Stimulated activated effector memory CD8-positive, alpha-beta T cell treated with anti-CD3 and anti-CD28 coated beads, Interleukin-12 subunit alpha, Interleukin-12 subunit beta, amount 100 ng/mL, for 72 hours (primary cell): ENCODE measurements around the gene CDHR2.
"Not testable (repeated sequence)": the region's sequence is repeated elsewhere in the genome, so short reads cannot be mapped to it uniquely, and the experiment has no call there.

ENCODE experiments used
- ATAC-seq: fragments of 150-1000 bp; cut with Tn5 transposase; 2 replicates; pipeline ENCODE4 v1.10.0; 2021
- DNase-seq, 2 donors: peaks; one replicate each; pipeline ENCODE4 v3.0.0; 2021 to 2022; ENCODE audit warnings: low spot score in 2 of 2
- H3K27ac Mint-ChIP-seq: one replicate; pipeline ENCODE4 v1.8.0; 2022; ENCODE audit warnings: mild to moderate bottlenecking, mixed read lengths
- H3K36me3 Mint-ChIP-seq: one replicate; pipeline ENCODE4 v1.8.0; 2022; ENCODE audit warnings: mild to moderate bottlenecking, mixed read lengths
- H3K4me1 Mint-ChIP-seq: one replicate; pipeline ENCODE4 v1.8.0; 2022; ENCODE audit warnings: mixed read lengths
- H3K4me3 Mint-ChIP-seq: one replicate; pipeline ENCODE4 v1.8.0; 2022; ENCODE audit warnings: mild to moderate bottlenecking, mixed read lengths
- H3K9me3 Mint-ChIP-seq: one replicate; pipeline ENCODE4 v1.8.0; 2022; ENCODE audit warnings: mixed read lengths

Gene CDHR2

GRCh38 chr5:176543428-176544182, 5.5 kb upstream of the CDHR2 start:
- ATAC-seq (peak; percentile 85), DNase-seq (peak; percentile 65 to 86)
- peak overlapping the region; percentile 81 for H3K4me3 Mint-ChIP-seq
- peak overlapping the region; percentile 83 for H3K27ac Mint-ChIP-seq
- no peaks in the 10 kb centered on the region for H3K36me3 Mint-ChIP-seq
- peaks cover 51% of the 10 kb centered on the region for H3K4me1 Mint-ChIP-seq
- H3K9me3 Mint-ChIP-seq = no peaks in the 10 kb centered on the region

GRCh38 chr5:176545388-176545736, 3.8 kb upstream of the CDHR2 start:
- H3K4me1 Mint-ChIP-seq = peaks cover 49% of the 10 kb centered on the region
- H3K36me3 Mint-ChIP-seq = peaks cover 4% of the 10 kb centered on the region
- DNase-seq (no peak), ATAC-seq (no peak)
- H3K4me3 Mint-ChIP-seq = peak overlapping the region; percentile 81
- no peaks in the 10 kb centered on the region for H3K9me3 Mint-ChIP-seq
- no peak overlapping the region for H3K27ac Mint-ChIP-seq

- no peak for DNase-seq
- Mint-ChIP-seq H3K4me1 (peaks cover 49% of the 10 kb centered on the region), H3K4me3 (no peak overlapping the region), H3K9me3 (no peaks in the 10 kb centered on the region), H3K27ac (peak overlapping the region; percentile 97), H3K36me3 (peaks cover 4% of the 10 kb centered on the region)
- ATAC-seq = no peak
Observed at GRCh38 chr5:176545737-176546509, 3.2 kb upstream of the CDHR2 start.

GRCh38 chr5:176547802-176548201, 1.3 kb upstream of the CDHR2 start:
- DNase-seq (no peak), ATAC-seq (peak; percentile 72)
- Mint-ChIP-seq H3K9me3 (no peaks in the 10 kb centered on the region), H3K4me3 (no peak overlapping the region), H3K36me3 (peaks cover 4% of the 10 kb centered on the region), H3K27ac (peak overlapping the region; percentile 97), H3K4me1 (peaks cover 42% of the 10 kb centered on the region)

GRCh38 chr5:176549871-176550270, 729 bp downstream of the CDHR2 start:
- DNase-seq (no peak), ATAC-seq (no peak)
- peak overlapping the region; percentile 97 for H3K27ac Mint-ChIP-seq
- no peaks in the 10 kb centered on the region for H3K9me3 Mint-ChIP-seq
- peaks cover 4% of the 10 kb centered on the region for H3K36me3 Mint-ChIP-seq
- H3K4me3 Mint-ChIP-seq = peak overlapping the region; percentile 60
- H3K4me1 Mint-ChIP-seq = peaks cover 51% of the 10 kb centered on the region

- DNase-seq = peak in 1 of 2 donors; percentile 51
- Mint-ChIP-seq H3K4me3 (peak overlapping the region; percentile 60), H3K27ac (peak overlapping the region; percentile 97), H3K36me3 (peaks cover 4% of the 10 kb centered on the region), H3K4me1 (peaks cover 55% of the 10 kb centered on the region), H3K9me3 (no peaks in the 10 kb centered on the region)
- no peak for ATAC-seq
Observed at GRCh38 chr5:176550275-176550831, 1.2 kb downstream of the CDHR2 start.

- Mint-ChIP-seq H3K27ac (peak overlapping the region; percentile 97), H3K4me3 (peak overlapping the region; percentile 60), H3K4me1 (peaks cover 60% of the 10 kb centered on the region)
- H3K36me3 Mint-ChIP-seq, H3K9me3 Mint-ChIP-seq, ATAC-seq, DNase-seq: not testable (repeated sequence)
Observed at GRCh38 chr5:176550937-176551336, 1.8 kb downstream of the CDHR2 start.

GRCh38 chr5:176552332-176552869, 3.3 kb downstream of the CDHR2 start:
- H3K4me1 Mint-ChIP-seq = peaks cover 67% of the 10 kb centered on the region

GRCh38 chr5:176553260-176554085, 4.3 kb downstream of the CDHR2 start:
- Mint-ChIP-seq H3K4me1 (peaks cover 59% of the 10 kb centered on the region), H3K27ac (peak overlapping the region; percentile 48), H3K9me3 (no peaks in the 10 kb centered on the region), H3K4me3 (no peak overlapping the region), H3K36me3 (peaks cover 4% of the 10 kb centered on the region)
- peak; percentile 69 for ATAC-seq
- no peak for DNase-seq

More at GRCh38 chr5:176552332-176552869, 3.3 kb downstream of the CDHR2 start:
- ATAC-seq (no peak), DNase-seq (no peak)
- Mint-ChIP-seq H3K9me3 (no peaks in the 10 kb centered on the region), H3K4me3 (no peak overlapping the region), H3K27ac (peak overlapping the region; percentile 48), H3K36me3 (peaks cover 4% of the 10 kb centered on the region)

GRCh38 chr5:176557846-176558245, 8.7 kb downstream of the CDHR2 start:
- ATAC-seq (no peak), DNase-seq (no peak)
- no peak overlapping the region for H3K27ac Mint-ChIP-seq
- no peak overlapping the region for H3K4me3 Mint-ChIP-seq
- H3K9me3 Mint-ChIP-seq = no peaks in the 10 kb centered on the region
- no peaks in the 10 kb centered on the region for H3K36me3 Mint-ChIP-seq
- peaks cover 61% of the 10 kb centered on the region for H3K4me1 Mint-ChIP-seq

GRCh38 chr5:176559683-176560082, 10.5 kb downstream of the CDHR2 start:
- H3K4me1 Mint-ChIP-seq = peaks cover 47% of the 10 kb centered on the region
- no peak overlapping the region for H3K4me3 Mint-ChIP-seq
- ATAC-seq (no peak), DNase-seq (no peak)
- H3K9me3 Mint-ChIP-seq = no peaks in the 10 kb centered on the region
- no peak overlapping the region for H3K27ac Mint-ChIP-seq
- no peaks in the 10 kb centered on the region for H3K36me3 Mint-ChIP-seq

- Mint-ChIP-seq H3K27ac (no peak overlapping the region), H3K9me3 (no peaks in the 10 kb centered on the region), H3K36me3 (no peaks in the 10 kb centered on the region), H3K4me3 (no peak overlapping the region), H3K4me1 (peaks cover 40% of the 10 kb centered on the region)
- ATAC-seq (peak; percentile 63), DNase-seq (no peak)
Observed at GRCh38 chr5:176560364-176560763, 11.2 kb downstream of the CDHR2 start.

GRCh38 chr5:176561259-176561658, 12.1 kb downstream of the CDHR2 start:
- ATAC-seq = no peak
- Mint-ChIP-seq H3K27ac (no peak overlapping the region), H3K36me3 (no peaks in the 10 kb centered on the region), H3K9me3 (no peaks in the 10 kb centered on the region), H3K4me3 (no peak overlapping the region), H3K4me1 (peaks cover 33% of the 10 kb centered on the region)
- DNase-seq = no peak

GRCh38 chr5:176562189-176562588, 13.0 kb downstream of the CDHR2 start:
- Mint-ChIP-seq H3K4me3 (no peak overlapping the region), H3K27ac (peak overlapping the region; percentile 18), H3K9me3 (no peaks in the 10 kb centered on the region), H3K4me1 (peaks cover 26% of the 10 kb centered on the region), H3K36me3 (no peaks in the 10 kb centered on the region)
- DNase-seq = no peak
- no peak for ATAC-seq

- Mint-ChIP-seq H3K4me3 (no peak overlapping the region), H3K4me1 (peaks cover 26% of the 10 kb centered on the region), H3K27ac (no peak overlapping the region), H3K9me3 (no peaks in the 10 kb centered on the region), H3K36me3 (no peaks in the 10 kb centered on the region)
- DNase-seq (no peak), ATAC-seq (no peak)
Observed at GRCh38 chr5:176564002-176564401, 14.9 kb downstream of the CDHR2 start.
